Neural cell (in vitro differentiated cells): ENCODE measurements around the gene WNT3A. TPM values are rescaled to one million over a fixed set of nuclear protein-coding genes. Genes with fewer than 3 reads are reported as not detected.

Experiments used
- H2AFZ ChIP-seq: fragments of 200-600, 300-800 bp; sonication (generic), shearing (Covaris generic); 2 replicates; pipeline ENCODE4 v1.6.0; 2014; ENCODE audit warnings: low read depth, mild to moderate bottlenecking, antibody characterized with exemption, low read length, moderate library complexity
- H3F3A ChIP-seq: fragments of 200-600 bp; shearing (Covaris generic); 2 replicates; pipeline ENCODE4 v1.6.1; 2016; ENCODE audit warnings: mild to moderate bottlenecking, moderate library complexity, mixed read lengths, antibody characterized with exemption, low read length; ENCODE audit not compliant: insufficient read depth, poor library complexity, severe bottlenecking
- H3K27ac ChIP-seq: fragments of 200-600, 300-800 bp; sonication (generic), shearing (Covaris generic); 2 replicates; pipeline ENCODE4 v1.5.1; 2014; ENCODE audit warnings: mild to moderate bottlenecking, low read length, moderate library complexity
- H3K27me3 ChIP-seq: fragments of 300-800, 200-600 bp; sonication (generic), shearing (Covaris generic); 2 replicates; pipeline ENCODE4 v1.6.0; 2014; ENCODE audit warnings: mild to moderate bottlenecking, low read depth, low read length, moderate library complexity; ENCODE audit not compliant: insufficient read depth
- H3K36me3 ChIP-seq: fragments of 300-800, 200-600 bp; sonication (generic), shearing (Covaris generic); 2 replicates; pipeline ENCODE4 v1.5.1; 2014; ENCODE audit warnings: mild to moderate bottlenecking, antibody characterized with exemption, low read length, moderate library complexity; ENCODE audit not compliant: insufficient read depth
- H3K4me2 ChIP-seq: fragments of 300-800, 200-600 bp; sonication (generic), shearing (Covaris generic); 2 replicates; pipeline ENCODE4 v1.6.0; 2014; ENCODE audit warnings: mild to moderate bottlenecking, low read length
- H3K4me3 ChIP-seq: fragments of 300-800, 200-600 bp; sonication (generic), shearing (Covaris generic); 2 replicates; pipeline ENCODE4 v1.5.1; 2014; ENCODE audit warnings: mild to moderate bottlenecking, low read length, moderate library complexity
- H3K79me2 ChIP-seq: fragments of 200-600 bp; shearing (Covaris generic); replicated peaks from 2 replicates; pipeline ENCODE4 v1.6.0; 2014; ENCODE audit warnings: mild to moderate bottlenecking, low read length, moderate library complexity; ENCODE audit not compliant: insufficient read depth
- H3K9ac ChIP-seq: fragments of 300-800, 200-600 bp; sonication (generic), shearing (Covaris generic); 2 replicates; pipeline ENCODE4 v1.6.1; 2016; ENCODE audit warnings: mild to moderate bottlenecking, low read length, mixed read lengths
- H3K9me2 ChIP-seq: fragments of 200-600 bp; shearing (Covaris generic); 2 replicates; pipeline ENCODE4 v1.6.1; 2016; ENCODE audit warnings: mild to moderate bottlenecking, low read length, mixed read lengths; ENCODE audit not compliant: insufficient read depth
- H3K9me3 ChIP-seq: fragments of 200-600, 300-800 bp; sonication (generic), shearing (Covaris generic); 2 replicates; pipeline ENCODE4 v1.6.1; 2016; ENCODE audit warnings: mild to moderate bottlenecking, mixed run types, low read length, moderate library complexity, mixed read lengths
- H4K20me1 ChIP-seq: fragments of 200-600 bp; shearing (Covaris generic); 2 replicates; pipeline ENCODE4 v1.6.1; 2016; ENCODE audit warnings: mild to moderate bottlenecking, mixed run types; ENCODE audit not compliant: insufficient read depth
- EP300 ChIP-seq: fragments of 450-650 bp; conservative IDR thresholded peaks from 2 replicates; pipeline ENCODE4 v1.6.1; 2014; ENCODE audit warnings: antibody characterized with exemption, mild to moderate bottlenecking, moderate library complexity; ENCODE audit not compliant: poor library complexity, severe bottlenecking
- EZH2 ChIP-seq: fragments of 200-600, 300-800 bp; shearing (Covaris generic), sonication (generic); IDR thresholded peaks from 2 replicates; pipeline ENCODE4 v1.6.1; 2014; ENCODE audit warnings: antibody characterized with exemption, low read length, borderline replicate concordance, mild to moderate bottlenecking; ENCODE audit not compliant: insufficient read depth, poor library complexity, severe bottlenecking
- MXI1 ChIP-seq: fragments of 450-650 bp; conservative IDR thresholded peaks from 2 replicates; pipeline ENCODE4 v1.6.1; 2014; ENCODE audit warnings: antibody characterized with exemption, mild to moderate bottlenecking; ENCODE audit not compliant: poor library complexity, severe bottlenecking
- POLR2AphosphoS5 ChIP-seq: IDR thresholded peaks from 2 replicates; pipeline ENCODE4 v1.6.1; 2012
- RAD21 ChIP-seq: fragments of 450-650 bp; conservative IDR thresholded peaks from 2 replicates; pipeline ENCODE4 v1.6.1; 2014; ENCODE audit warnings: antibody characterized with exemption, mild to moderate bottlenecking, moderate library complexity
- SMC3 ChIP-seq: fragments of 450-650 bp; conservative IDR thresholded peaks from 2 replicates; pipeline ENCODE4 v1.6.1; 2014; ENCODE audit warnings: antibody characterized with exemption, mild to moderate bottlenecking, moderate library complexity; ENCODE audit not compliant: poor library complexity
- TAF1 ChIP-seq: IDR thresholded peaks from 2 replicates; pipeline ENCODE4 v1.6.1; 2012; ENCODE audit warnings: low read depth
- polyA plus RNA-seq: library from polyadenylated mRNA; depleted of rRNA; stranded (reverse); fragments of >200 nt; gene quantifications from 2 replicates; pipeline ENCODE4 v1.2.3, GENCODE V29; 2014
- TF ChIP-seq, protein P1 (sequence below): fragments of 450-650 bp; IDR thresholded peaks from 2 replicates; pipeline ENCODE4 v1.5.1; 2014; ENCODE audit warnings: antibody characterized with exemption, mild to moderate bottlenecking, moderate library complexity; ENCODE audit not compliant: poor library complexity, severe bottlenecking
- TF ChIP-seq, protein P2 (sequence below): IDR thresholded peaks from 2 replicates; pipeline ENCODE4 v1.6.1; 2012; ENCODE audit warnings: borderline replicate concordance

WNT3A gene
- polyA plus RNA-seq, 1 donor from 2014 or later: 0.14 TPM

DNA sequence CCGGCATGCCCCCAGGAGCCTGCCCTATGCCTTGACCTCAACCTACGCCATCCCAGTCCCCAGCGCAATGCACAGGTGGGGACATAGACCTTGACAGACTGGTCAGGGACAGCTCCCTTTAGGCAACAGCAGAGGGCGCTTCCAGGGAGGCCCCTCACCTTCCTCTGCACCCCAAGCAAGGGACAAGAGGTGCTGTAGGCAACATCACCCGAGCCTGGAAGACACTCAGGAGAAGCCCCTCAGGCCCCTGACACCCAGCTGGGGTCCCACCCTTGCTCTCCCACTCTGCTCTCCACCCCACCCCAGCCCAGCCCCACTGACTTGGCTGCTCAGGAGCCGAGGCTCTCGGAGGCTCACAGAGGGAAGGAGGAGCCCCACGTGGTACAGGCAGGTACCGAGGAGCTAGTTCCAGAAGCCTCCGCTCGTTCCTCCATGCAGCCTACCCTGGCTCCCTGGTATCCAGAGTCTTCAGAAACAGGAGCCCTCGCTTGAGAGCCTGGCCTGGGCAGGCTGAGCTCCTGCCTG, 2.4 kb upstream of the WNT3A start:
- H3K9me2 ChIP-seq: no peaks in the 10 kb centered on the region
- H3F3A ChIP-seq: no peaks in the 10 kb centered on the region
- H3K4me3 ChIP-seq: no peak overlapping the region
- H3K4me2 ChIP-seq: no peak overlapping the region
- H2AFZ ChIP-seq: no peak overlapping the region
- no peaks in the 10 kb centered on the region for H4K20me1 ChIP-seq
- TF ChIP-seq RAD21: no peak
- no peak for TF ChIP-seq SMC3
- no peak for TF ChIP-seq MXI1
- TF ChIP-seq, protein P1, sequence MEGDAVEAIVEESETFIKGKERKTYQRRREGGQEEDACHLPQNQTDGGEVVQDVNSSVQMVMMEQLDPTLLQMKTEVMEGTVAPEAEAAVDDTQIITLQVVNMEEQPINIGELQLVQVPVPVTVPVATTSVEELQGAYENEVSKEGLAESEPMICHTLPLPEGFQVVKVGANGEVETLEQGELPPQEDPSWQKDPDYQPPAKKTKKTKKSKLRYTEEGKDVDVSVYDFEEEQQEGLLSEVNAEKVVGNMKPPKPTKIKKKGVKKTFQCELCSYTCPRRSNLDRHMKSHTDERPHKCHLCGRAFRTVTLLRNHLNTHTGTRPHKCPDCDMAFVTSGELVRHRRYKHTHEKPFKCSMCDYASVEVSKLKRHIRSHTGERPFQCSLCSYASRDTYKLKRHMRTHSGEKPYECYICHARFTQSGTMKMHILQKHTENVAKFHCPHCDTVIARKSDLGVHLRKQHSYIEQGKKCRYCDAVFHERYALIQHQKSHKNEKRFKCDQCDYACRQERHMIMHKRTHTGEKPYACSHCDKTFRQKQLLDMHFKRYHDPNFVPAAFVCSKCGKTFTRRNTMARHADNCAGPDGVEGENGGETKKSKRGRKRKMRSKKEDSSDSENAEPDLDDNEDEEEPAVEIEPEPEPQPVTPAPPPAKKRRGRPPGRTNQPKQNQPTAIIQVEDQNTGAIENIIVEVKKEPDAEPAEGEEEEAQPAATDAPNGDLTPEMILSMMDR: no peak
- TF ChIP-seq, protein P2, sequence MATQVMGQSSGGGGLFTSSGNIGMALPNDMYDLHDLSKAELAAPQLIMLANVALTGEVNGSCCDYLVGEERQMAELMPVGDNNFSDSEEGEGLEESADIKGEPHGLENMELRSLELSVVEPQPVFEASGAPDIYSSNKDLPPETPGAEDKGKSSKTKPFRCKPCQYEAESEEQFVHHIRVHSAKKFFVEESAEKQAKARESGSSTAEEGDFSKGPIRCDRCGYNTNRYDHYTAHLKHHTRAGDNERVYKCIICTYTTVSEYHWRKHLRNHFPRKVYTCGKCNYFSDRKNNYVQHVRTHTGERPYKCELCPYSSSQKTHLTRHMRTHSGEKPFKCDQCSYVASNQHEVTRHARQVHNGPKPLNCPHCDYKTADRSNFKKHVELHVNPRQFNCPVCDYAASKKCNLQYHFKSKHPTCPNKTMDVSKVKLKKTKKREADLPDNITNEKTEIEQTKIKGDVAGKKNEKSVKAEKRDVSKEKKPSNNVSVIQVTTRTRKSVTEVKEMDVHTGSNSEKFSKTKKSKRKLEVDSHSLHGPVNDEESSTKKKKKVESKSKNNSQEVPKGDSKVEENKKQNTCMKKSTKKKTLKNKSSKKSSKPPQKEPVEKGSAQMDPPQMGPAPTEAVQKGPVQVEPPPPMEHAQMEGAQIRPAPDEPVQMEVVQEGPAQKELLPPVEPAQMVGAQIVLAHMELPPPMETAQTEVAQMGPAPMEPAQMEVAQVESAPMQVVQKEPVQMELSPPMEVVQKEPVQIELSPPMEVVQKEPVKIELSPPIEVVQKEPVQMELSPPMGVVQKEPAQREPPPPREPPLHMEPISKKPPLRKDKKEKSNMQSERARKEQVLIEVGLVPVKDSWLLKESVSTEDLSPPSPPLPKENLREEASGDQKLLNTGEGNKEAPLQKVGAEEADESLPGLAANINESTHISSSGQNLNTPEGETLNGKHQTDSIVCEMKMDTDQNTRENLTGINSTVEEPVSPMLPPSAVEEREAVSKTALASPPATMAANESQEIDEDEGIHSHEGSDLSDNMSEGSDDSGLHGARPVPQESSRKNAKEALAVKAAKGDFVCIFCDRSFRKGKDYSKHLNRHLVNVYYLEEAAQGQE: no peak
- no peak for TF ChIP-seq POLR2AphosphoS5
- no peak for TF ChIP-seq EP300
- TF ChIP-seq TAF1: no peak
- no peak for TF ChIP-seq EZH2
- H3K79me2 ChIP-seq: no peaks in the 10 kb centered on the region
- no peak overlapping the region for H3K27ac ChIP-seq
- H3K36me3 ChIP-seq: no peaks in the 10 kb centered on the region
- H3K27me3 ChIP-seq: peaks cover 61% of the 10 kb centered on the region
- no peaks in the 10 kb centered on the region for H3K9me3 ChIP-seq
- no peak overlapping the region for H3K9ac ChIP-seq

DNA sequence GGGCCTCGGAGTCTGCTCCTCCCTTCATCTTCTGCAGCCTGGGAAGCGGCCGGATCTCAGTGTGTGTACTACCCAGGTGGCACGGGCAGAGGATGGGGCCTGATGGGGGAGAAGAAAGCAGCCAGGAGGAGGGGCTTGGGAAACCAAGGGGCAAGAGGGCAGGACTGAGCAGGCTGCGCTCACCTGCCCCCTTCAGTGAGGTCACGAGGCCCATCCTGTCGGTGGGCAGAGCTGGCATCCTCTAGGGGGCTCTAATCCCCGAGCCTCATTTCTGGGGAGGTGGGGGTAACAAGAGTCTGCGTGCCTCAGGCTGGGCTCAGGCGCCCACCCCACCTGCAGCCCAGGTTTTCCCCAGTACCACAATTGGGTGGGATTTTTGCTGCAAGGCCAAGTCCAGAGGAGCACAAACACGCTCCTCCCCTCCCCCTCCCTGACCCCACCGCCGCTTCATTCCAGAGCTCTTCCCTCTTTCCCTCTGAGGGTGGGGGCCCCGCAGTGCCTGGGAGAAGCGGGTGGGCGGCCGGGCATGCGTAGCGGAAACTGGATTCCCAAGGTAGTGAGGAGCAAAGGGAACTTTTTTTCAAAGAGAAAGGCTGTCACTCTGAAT, 1.8 kb upstream of the WNT3A start:
- Histone ChIP-seq H3K9me2 (no peaks in the 10 kb centered on the region), H2AFZ (no peak overlapping the region), H3K79me2 (no peaks in the 10 kb centered on the region), H4K20me1 (no peaks in the 10 kb centered on the region), H3K4me2 (no peak overlapping the region), H3K4me3 (no peak overlapping the region), H3K27ac (no peak overlapping the region), H3K9me3 (no peaks in the 10 kb centered on the region), H3F3A (no peaks in the 10 kb centered on the region), H3K9ac (no peak overlapping the region), H3K27me3 (peaks cover 66% of the 10 kb centered on the region), H3K36me3 (no peaks in the 10 kb centered on the region)
- TF ChIP-seq EZH2: no peak
- TF ChIP-seq SMC3: no peak
- no peak for TF ChIP-seq TAF1
- no peak for TF ChIP-seq RAD21
- TF ChIP-seq, protein P2: no peak
- no peak for TF ChIP-seq EP300
- no peak for TF ChIP-seq MXI1
- no peak for TF ChIP-seq POLR2AphosphoS5
- TF ChIP-seq, protein P1: no peak
